Keratinocyte (primary cell): ENCODE results near the gene EVL. TPM values are rescaled to one million over a fixed set of nuclear protein-coding genes. Genes with fewer than 3 reads are reported as not detected.

Experiments used
- DNase-seq: peaks from one replicate; pipeline ENCODE4 v3.0.0-alpha.2; 2011; ENCODE audit warnings: low read depth, missing footprints, low spot score
- FAIRE-seq: peaks from 2 replicates; lab custom pipeline; 2011; peaks lifted over from hg19 to GRCh38; lab: Jason Lieb, UNC
- H2AFZ ChIP-seq: 2 replicates; pipeline ENCODE4 v1.6.0; 2012; ENCODE audit warnings: low read length, control low read depth, inconsistent platforms; ENCODE audit not compliant: control insufficient read depth
- H3K27ac ChIP-seq: 2 replicates; pipeline ENCODE4 v1.5.1; 2011; ENCODE audit warnings: low read length; ENCODE audit not compliant: control insufficient read depth, insufficient read depth
- H3K27me3 ChIP-seq: 3 replicates; pipeline ENCODE4 v1.6.0; 2011; ENCODE audit warnings: low read length; ENCODE audit not compliant: control insufficient read depth, insufficient read depth; ENCODE audit errors: extremely low read depth
- H3K36me3 ChIP-seq, 2 experiments: 2 replicates in 1 of 2; 3 replicates in 1 of 2; pipeline ENCODE4 v1.5.1; 2011; ENCODE audit warnings: low read length in 2 of 2, mild to moderate bottlenecking in 1 of 2; ENCODE audit not compliant: control insufficient read depth in 2 of 2, insufficient read depth in 2 of 2; ENCODE audit errors: extremely low read depth in 1 of 2
- H3K4me1 ChIP-seq: 3 replicates; pipeline ENCODE4 v1.5.1; 2011; ENCODE audit warnings: low read length; ENCODE audit not compliant: control insufficient read depth, insufficient read depth; ENCODE audit errors: extremely low read depth
- H3K4me2 ChIP-seq: 3 replicates; pipeline ENCODE4 v1.6.0; 2011; ENCODE audit warnings: low read depth, low read length; ENCODE audit not compliant: control insufficient read depth, insufficient read depth; ENCODE audit errors: extremely low read depth
- H3K4me3 ChIP-seq, 3 experiments: fragments of 200-600 bp in 1 of 3; sonication (generic) in 1 of 3; 2 replicates in 2 of 3; 3 replicates in 1 of 3; pipeline ENCODE4 v1.5.1; 2011 to 2016; ENCODE audit warnings: low read length in 3 of 3, mild to moderate bottlenecking in 3 of 3, control low read depth in 2 of 3, inconsistent platforms in 1 of 3, low read depth in 1 of 3, mixed read lengths in 1 of 3, mixed run types in 1 of 3, moderate library complexity in 1 of 3; ENCODE audit not compliant: control insufficient read depth in 2 of 3, insufficient read depth in 2 of 3; ENCODE audit errors: extremely low read depth in 1 of 3
- H3K79me2 ChIP-seq: 2 replicates; pipeline ENCODE4 v1.6.0; 2012; ENCODE audit warnings: low read length; ENCODE audit not compliant: control insufficient read depth, insufficient read depth
- H3K9ac ChIP-seq: 3 replicates; pipeline ENCODE4 v1.6.0; 2011; ENCODE audit warnings: low read length; ENCODE audit not compliant: control insufficient read depth, insufficient read depth; ENCODE audit errors: extremely low read depth
- H3K9me1 ChIP-seq: 3 replicates; pipeline ENCODE4 v1.6.0; 2011; ENCODE audit warnings: low read length; ENCODE audit not compliant: control insufficient read depth, insufficient read depth; ENCODE audit errors: extremely low read depth
- H3K9me3 ChIP-seq: 2 replicates; pipeline ENCODE4 v1.5.1; 2012; ENCODE audit warnings: low read depth, low read length; ENCODE audit not compliant: control insufficient read depth
- H4K20me1 ChIP-seq: 3 replicates; pipeline ENCODE4 v1.6.0; 2011; ENCODE audit warnings: low read length; ENCODE audit not compliant: control insufficient read depth, insufficient read depth; ENCODE audit errors: extremely low read depth
- CTCF ChIP-seq, 3 experiments: IDR thresholded peaks in 1 of 3; conservative IDR thresholded peaks in 1 of 3; optimal IDR thresholded peaks in 1 of 3; 2 replicates in 2 of 3; 3 replicates in 1 of 3; pipeline versions ENCODE3 to v1.5.1; 2011; ENCODE audit warnings: low read length in 3 of 3, mild to moderate bottlenecking in 3 of 3, moderate library complexity in 2 of 3, control low read depth in 1 of 3, inconsistent platforms in 1 of 3; ENCODE audit not compliant: insufficient read depth in 2 of 3; ENCODE audit errors: extremely low read depth in 1 of 3
- EZH2 ChIP-seq: IDR thresholded peaks from one replicate; pipeline ENCODE4 v1.6.1; 2012; ENCODE audit warnings: inconsistent platforms, mild to moderate bottlenecking, low read length, moderate library complexity
- dilution Hi-C: fragments of 300-500 bp; cut with MboI; formaldehyde crosslinking; loops from one replicate; pipeline ENCODE4 v1.7.0; 2020; ENCODE audit warnings: low sequenced_read_pairs; ENCODE audit not compliant: extremely low pct_ligation_motif_present
- polyA plus RNA-seq, 5 experiments: library from polyadenylated mRNA; depleted of rRNA in 3 of 5; stranded (reverse) in 3 of 5; stranded (forward) in 1 of 5; unstranded in 1 of 5; fragments of >200 nt; gene quantifications; 1 replicate in 1 of 5; 2 replicates in 3 of 5; 3 replicates in 1 of 5; pipeline versions ENCODE4 v1.2.1 to v1.2.3, GENCODE V29; 2011 to 2012; ENCODE audit warnings: missing spikeins in 2 of 5, low read depth in 1 of 5, low replicate concordance in 1 of 5

The EVL gene
- polyA plus RNA-seq, 1 donor (not counting 4 experiments of a cell fraction or from before 2014, with no cell fraction given): 12.0 TPM

GRCh38 chr14:100092832-100093231 is 27.6 kb downstream of the EVL start:
- no peak overlapping the region for H3K4me2 ChIP-seq
- DNase-seq: no peak
- H4K20me1 ChIP-seq: no peaks in the 10 kb centered on the region
- H3K4me1 ChIP-seq: peaks cover 16% of the 10 kb centered on the region
- H3K9ac ChIP-seq: no peak overlapping the region
- dilution Hi-C loops: no loop called here
- no peaks in the 10 kb centered on the region for H3K27me3 ChIP-seq
- no peaks in the 10 kb centered on the region for H3K79me2 ChIP-seq
- H3K9me3 ChIP-seq: no peaks in the 10 kb centered on the region
- FAIRE-seq: peak; percentile 17
- H3K27ac ChIP-seq: no peak overlapping the region
- no peak overlapping the region for H2AFZ ChIP-seq
- peaks cover 0 to 4% of the 10 kb centered on the region in 2 experiments for H3K36me3 ChIP-seq
- H3K9me1 ChIP-seq: no peaks in the 10 kb centered on the region
- no peak overlapping the region for H3K4me3 ChIP-seq
- TF ChIP-seq EZH2: no peak
- TF ChIP-seq CTCF (optimal IDR thresholded peaks at IDR 0.05 in 1 of 3, IDR thresholded peaks at IDR 0.05 in 1 of 3, conservative IDR thresholded peaks at IDR 0.05 in 1 of 3; ENCODE audit: extremely low read depth in 1 of 3, insufficient read depth in 2 of 3, low read length in 3 of 3): no peak

DNA sequence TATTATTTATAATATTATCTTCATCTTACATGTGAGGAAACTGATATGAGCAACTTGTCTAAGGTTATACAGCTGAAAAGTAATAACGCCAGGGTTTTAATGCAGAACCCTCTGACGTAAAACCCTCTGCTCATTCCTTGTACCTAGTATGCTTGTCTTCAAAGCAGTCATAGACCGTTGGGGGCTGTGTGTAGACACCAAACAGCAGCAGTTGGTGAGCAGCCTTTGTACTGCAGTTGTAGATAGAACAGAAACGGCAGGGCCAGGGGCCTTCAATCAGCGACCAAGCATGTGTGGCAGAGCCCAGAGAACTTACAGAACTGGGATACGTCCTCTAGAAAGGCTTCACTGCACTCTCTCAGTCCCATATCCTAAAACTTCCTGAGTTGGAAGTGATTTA is 28.1 kb downstream of the EVL start:
- H2AFZ ChIP-seq: no peak overlapping the region
- dilution Hi-C loops: no loop called here
- no peak for FAIRE-seq

More for the DNA sequence above, 28.1 kb downstream of the EVL start:
- Histone ChIP-seq H3K9ac (no peak overlapping the region), H3K27me3 (no peaks in the 10 kb centered on the region), H3K4me1 (peaks cover 16% of the 10 kb centered on the region), H3K9me3 (no peaks in the 10 kb centered on the region), H3K4me3 (no peak overlapping the region), H3K27ac (no peak overlapping the region), H3K36me3 (peaks cover 0 to 4% of the 10 kb centered on the region in 2 experiments), H3K9me1 (no peaks in the 10 kb centered on the region), H3K79me2 (no peaks in the 10 kb centered on the region), H3K4me2 (no peak overlapping the region), H4K20me1 (no peaks in the 10 kb centered on the region)
- DNase-seq: no peak
- TF ChIP-seq CTCF (optimal IDR thresholded peaks at IDR 0.05 in 1 of 3, IDR thresholded peaks at IDR 0.05 in 1 of 3, conservative IDR thresholded peaks at IDR 0.05 in 1 of 3; ENCODE audit: extremely low read depth in 1 of 3, insufficient read depth in 2 of 3, low read length in 3 of 3): no peak
- TF ChIP-seq EZH2: no peak
